Skin epidermis (tissue), 12 donors: ENCODE results near the gene IL17C.

Experiments used
- H3K27ac ChIP-seq, 21 experiments: fragments of 200-600 bp; sonication (generic) in 11 of 21; one replicate each; pipeline ENCODE4 v1.5.0; 2020; ENCODE audit warnings: mild to moderate bottlenecking in 3 of 21, inconsistent platforms in 2 of 21, moderate library complexity in 2 of 21
- H3K4me3 ChIP-seq, 7 experiments: fragments of 200-600 bp; sonication (generic) in 2 of 7; one replicate each; pipeline ENCODE4 v1.5.0; 2020; ENCODE audit warnings: inconsistent platforms in 2 of 7, mild to moderate bottlenecking in 2 of 7, moderate library complexity in 1 of 7

The IL17C gene

DNA sequence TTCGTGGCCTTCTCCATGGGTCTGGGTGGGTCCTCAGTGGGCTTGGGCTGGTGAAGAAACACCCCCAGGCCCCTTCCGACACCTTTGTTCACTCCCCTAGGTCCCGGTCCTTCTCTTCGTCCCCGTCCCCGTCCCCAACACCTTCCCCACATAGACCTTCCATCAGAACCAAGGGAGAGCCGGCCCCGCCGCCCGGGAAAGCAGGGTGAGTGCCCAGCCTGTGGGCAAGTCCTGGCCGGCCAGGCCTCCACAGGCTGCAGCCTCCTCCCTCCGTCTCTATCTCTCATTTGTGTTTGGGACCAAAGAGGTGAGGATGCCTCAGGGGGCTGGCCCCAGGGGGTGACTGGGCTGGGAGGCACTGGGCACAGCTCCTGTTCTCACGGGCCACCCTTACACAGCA is 14.5 kb upstream of the IL17C start:
- Histone ChIP-seq H3K4me3 (no peak overlapping the region), H3K27ac (no peak overlapping the region)

DNA sequence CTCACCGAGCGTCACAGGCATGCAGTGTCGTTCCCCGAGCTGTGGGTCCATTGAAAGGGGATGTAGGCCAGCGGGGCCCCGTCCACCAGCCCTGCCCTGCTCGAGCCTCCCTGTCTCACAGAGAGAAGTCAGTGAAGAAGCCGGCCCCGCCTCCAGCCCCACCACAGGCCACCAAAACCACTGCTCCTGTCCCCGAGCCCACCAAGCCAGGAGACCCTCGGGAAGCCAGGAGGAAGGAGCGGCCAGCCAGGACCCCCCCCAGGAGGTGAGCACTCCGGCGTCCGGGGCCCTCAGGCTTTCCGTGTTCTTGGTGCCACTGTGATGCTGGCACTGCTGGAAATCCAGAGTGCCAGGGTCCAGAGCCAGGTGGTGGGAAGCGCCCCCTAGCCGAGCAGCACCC is 13.9 kb upstream of the IL17C start:
- Histone ChIP-seq H3K27ac (no peak overlapping the region), H3K4me3 (no peak overlapping the region)

- no peak overlapping the region for H3K27ac ChIP-seq
- H3K4me3 ChIP-seq: no peak overlapping the region
Observed at GRCh38 chr16:88624977-88625576, 13.3 kb upstream of the IL17C start.

- no peak overlapping the region for H3K27ac ChIP-seq
- H3K4me3 ChIP-seq: no peak overlapping the region
Observed at GRCh38 chr16:88626646-88627045, 11.7 kb upstream of the IL17C start.

- no peak overlapping the region for H3K4me3 ChIP-seq
- no peak overlapping the region for H3K27ac ChIP-seq
Observed at GRCh38 chr16:88627531-88628411, 10.6 kb upstream of the IL17C start.

GRCh38 chr16:88628512-88628974 is 9.8 kb upstream of the IL17C start:
- Histone ChIP-seq H3K4me3 (no peak overlapping the region), H3K27ac (no peak overlapping the region)

- Histone ChIP-seq H3K4me3 (no peak overlapping the region), H3K27ac (peak overlapping the region in 1 of 21 experiments; percentile 17)
Observed at GRCh38 chr16:88629835-88630234, 8.5 kb upstream of the IL17C start.

DNA sequence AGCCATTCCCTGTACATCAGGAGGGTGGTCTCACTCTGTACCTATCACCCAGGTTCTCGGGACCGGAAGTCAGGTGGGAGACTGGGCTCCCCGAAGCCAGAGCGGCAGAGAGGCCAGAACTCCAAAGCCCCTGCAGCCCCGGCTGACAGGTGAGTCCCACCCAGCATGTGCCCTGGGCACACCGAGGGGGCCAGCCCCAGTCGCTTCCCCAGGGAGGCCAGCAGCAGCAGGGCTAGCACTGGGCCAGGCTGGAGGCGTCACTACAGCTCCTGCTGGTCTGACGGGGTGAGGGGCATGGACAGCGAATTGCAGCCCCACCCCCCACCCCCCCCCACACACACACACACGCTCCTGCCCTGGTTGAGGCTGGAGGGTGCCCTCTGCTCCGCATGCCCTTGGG is 7.9 kb upstream of the IL17C start:
- no peak overlapping the region for H3K4me3 ChIP-seq
- no peak overlapping the region for H3K27ac ChIP-seq

DNA sequence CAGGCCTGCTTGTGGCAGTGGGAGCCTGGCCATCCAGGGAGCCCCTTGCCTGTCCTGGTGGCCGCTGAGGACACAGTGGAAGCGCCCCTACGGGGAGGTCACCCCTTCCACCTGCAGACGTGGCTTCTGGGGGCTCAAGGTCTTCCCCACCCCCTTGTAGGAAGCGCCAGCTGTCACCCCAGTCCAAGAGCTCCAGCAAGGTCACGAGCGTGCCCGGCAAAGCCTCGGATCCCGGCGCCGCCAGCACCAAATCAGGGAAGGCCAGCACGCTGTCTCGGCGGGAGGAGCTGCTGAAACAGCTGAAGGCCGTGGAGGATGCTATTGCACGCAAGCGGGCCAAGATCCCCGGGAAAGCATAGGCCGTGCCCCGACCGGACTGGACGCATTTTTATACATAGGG is 7.4 kb upstream of the IL17C start:
- Histone ChIP-seq H3K27ac (no peak overlapping the region), H3K4me3 (no peak overlapping the region)

GRCh38 chr16:88631384-88631783 is 7.0 kb upstream of the IL17C start:
- H3K4me3 ChIP-seq: no peak overlapping the region

DNA sequence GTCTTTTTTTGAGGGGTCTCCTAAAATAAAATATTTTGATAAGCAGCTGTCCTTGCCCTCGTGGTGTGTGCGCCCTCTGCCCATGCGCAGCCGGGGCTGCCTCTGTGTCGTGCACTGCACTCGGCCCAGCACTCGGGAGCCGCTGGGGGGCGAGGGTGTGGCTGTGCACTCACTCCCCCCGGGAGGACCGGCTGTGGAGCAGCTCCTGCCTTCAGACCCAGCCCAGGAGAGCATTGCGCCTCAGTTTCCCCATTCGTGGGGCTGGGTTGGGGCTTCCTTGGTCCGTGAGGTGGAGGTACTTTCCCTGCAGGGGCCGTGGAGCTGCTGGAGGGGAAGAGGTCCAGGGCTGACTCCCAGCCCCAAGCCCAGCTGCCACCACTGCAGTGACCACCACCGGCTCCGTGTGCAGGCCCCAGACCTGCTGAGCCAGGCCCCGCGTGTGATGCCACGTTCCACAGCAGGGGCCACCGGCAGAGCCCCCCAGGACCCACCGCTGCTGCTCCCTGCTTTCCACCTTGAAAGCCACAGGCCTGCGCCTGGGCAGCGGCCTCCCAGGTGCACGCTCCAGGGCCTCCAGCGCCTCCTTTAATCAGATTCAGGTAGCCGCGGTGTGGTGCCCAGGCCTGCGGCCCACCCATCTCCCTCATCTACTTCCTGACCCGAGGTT is 6.3 kb upstream of the IL17C start:
- Histone ChIP-seq H3K27ac (no peak overlapping the region), H3K4me3 (no peak overlapping the region)

More at GRCh38 chr16:88631384-88631783, 7.0 kb upstream of the IL17C start:
- no peak overlapping the region for H3K27ac ChIP-seq

DNA sequence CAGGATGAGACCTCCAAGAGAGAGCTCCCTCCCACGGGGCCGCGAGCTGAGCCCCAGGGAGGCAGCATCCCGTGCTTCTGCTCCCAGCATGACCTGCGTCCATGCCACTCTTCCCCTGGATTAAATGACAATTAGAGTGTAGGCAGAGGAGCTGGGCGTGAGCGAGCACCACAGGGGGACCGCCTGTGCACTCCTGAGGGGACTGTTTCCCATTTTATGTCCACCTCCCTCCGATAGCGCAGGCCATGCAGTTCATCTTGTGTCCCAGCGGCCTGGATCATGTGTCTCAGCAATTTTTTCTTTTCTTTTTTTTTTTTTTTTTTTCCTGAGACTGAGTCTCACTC is 5.8 kb upstream of the IL17C start:
- no peak overlapping the region for H3K27ac ChIP-seq
- no peak overlapping the region for H3K4me3 ChIP-seq

DNA sequence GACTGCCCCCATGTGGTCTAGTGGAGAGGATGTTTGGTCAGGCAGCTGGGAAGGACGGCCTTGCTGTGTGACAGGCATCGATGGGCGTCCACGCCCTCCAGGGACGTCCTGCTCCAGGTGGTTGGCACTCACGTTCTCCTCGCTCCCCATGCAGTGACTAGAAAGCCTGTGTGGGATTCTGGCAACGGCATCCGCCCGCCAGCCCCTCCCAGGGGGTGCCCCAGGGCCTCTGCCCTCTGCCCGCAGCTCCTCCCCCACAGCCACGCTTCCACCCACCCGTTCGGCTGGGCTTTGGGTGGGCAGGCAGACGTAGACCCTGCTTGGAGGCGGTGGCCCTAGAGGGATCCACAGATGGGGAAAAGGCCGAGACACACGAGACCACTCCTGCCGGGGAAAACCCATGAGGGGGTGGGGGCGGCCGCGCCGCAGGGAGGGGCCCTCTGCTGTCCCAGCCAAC is 4.7 kb upstream of the IL17C start:
- H3K27ac ChIP-seq: peak overlapping the region in 16 of 21 experiments; percentile 13 to 86 (median 61)
- peak overlapping the region; percentile 25 to 47 (median 36) for H3K4me3 ChIP-seq

DNA sequence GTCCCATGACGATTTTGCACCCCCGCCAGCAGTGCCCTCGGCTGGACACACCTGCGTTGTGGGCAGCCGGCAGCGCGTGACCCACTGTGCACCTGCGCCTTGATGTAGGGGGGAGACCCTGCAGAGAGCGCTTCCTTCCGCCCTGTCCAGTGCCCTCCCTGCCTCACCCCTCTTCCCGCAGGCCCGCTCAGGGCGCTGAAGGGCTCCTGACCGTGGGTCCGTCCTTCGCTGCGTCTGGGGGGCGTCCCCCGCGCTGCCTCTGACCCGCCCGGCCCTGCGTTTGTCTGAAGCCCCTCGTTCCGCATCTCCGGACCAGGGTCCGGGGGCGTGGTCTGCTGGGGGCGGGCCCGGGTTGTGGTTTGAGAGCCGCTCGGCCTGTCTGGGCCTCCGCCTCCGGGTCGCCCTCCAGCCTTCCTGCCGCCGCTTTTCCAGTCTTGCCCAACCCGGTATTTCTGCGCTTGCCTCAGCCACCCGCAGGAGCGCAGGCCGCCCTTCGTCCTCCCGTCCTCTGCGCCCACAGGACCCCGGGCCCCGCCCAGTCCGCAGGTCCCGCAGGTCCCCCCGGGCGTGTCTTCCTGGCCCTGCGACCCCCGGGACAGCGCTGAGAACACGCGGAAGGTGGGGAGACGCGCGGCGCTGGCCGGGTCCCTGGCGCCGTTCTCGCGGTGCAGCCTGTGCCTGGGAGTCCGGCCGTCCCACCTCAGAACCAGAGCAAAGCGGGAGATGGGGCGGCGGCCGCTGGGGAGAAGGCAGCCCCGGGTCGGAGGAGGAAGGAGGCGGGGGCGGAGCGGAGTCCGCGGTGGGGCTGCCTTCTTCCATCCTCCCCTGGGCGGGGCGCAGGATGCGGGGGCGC is 4.0 kb upstream of the IL17C start:
- Histone ChIP-seq H3K4me3 (peak overlapping the region; percentile 25 to 47 (median 36)), H3K27ac (peak overlapping the region in 18 of 21 experiments; percentile 13 to 86 (median 60))

GRCh38 chr16:88634994-88635670 is 3.2 kb upstream of the IL17C start:
- Histone ChIP-seq H3K27ac (peak overlapping the region in 13 of 21 experiments; percentile 13 to 86 (median 73)), H3K4me3 (peak overlapping the region; percentile 25 to 47 (median 36))

DNA sequence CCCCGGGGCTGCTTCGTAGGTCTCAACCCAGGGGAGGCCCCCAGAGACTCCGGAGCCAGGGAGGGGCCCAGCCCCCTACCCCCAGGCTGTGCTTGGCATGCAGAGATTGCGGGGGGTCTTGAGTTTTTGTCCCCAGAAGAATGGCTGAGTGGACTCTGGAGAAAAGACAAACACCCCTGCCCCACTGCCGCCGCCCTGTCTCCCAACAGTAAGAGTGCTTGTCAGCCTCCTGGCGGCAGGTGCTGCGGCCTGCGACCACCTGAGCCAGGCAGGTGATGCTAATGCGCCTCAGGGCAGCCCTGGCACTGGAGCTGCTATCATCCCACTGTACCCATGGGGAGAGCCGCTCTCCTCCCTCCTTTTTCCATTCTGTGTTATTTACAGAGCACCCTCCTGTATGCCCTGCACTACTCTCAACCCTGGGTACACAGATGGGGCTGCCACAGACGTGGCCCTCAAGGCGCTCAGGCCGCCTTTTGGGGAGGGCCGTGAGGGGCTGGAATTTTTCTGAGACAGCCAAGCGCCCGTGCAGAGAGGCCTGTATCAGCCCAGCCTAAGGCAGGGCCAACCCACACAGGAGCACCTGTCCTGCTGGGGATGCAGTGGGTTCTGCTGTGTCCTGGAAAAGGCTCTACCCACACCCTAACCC is 2.6 kb upstream of the IL17C start:
- no peak overlapping the region for H3K4me3 ChIP-seq

DNA sequence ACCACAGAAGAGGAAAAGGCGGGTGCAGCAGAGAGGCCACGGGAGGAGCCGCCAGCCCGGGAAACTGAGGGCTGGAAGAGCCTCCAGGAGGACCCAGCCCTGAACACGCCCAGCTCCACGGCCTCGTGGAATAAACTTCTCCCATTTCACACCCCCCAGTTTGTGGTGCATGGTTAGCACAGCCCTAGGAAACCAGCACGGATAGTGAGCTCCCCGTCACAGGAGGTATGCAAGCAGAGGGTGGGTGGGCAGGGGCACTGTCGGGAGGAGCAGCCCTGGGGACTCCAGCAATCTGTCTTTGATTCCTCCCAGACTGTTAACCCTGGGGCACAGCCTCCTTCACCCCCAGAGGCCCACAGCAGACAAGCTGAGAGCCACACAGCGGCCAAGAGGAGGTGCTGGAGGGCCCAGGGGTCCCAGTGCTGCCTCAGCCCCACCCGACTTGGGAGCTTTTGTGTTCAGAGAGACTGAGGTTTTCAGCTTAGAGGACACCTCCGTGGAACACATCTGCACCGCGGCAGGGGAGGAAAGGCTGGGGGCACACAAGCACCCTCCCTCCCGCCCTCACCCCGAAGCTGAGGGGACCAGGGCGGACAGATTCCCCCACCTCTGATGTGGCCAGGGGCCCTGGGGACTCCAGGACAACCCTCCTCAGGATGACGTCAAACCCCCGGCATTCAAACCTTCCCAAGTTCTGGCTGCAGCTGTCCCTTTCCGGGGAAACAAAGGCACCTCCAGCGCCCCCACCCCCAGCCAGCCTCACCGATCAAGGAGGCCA is 1.7 kb upstream of the IL17C start:
- Histone ChIP-seq H3K4me3 (no peak overlapping the region), H3K27ac (no peak overlapping the region)

More for the DNA sequence above, 2.6 kb upstream of the IL17C start:
- H3K27ac ChIP-seq: no peak overlapping the region
